ENCODE data around the gene PTPRN2.

- TF ChIP-seq SRF (IDR thresholded peaks at IDR 0.05; ENCODE audit: low read depth) (no peak), REST (IDR thresholded peaks at IDR 0.05; ENCODE audit: low read depth) (no peak), POLR2A (IDR thresholded peaks at IDR 0.05; ENCODE audit: borderline replicate concordance, extremely low read depth, insufficient read depth, insufficient read length) (no peak)
These were observed 1087.3 kb downstream of the PTPRN2 start for GRCh38 chr7:157500171-157500960.
